Activated CD4-positive, CD25-positive, alpha-beta regulatory T cell treated with anti-CD3 and anti-CD28 coated beads, Interleukin-2, amount 50 U/mL, for 72 hours (primary cell): Measurements from ENCODE around the gene DOHH.
A peak's percentile ranks its signal among the peaks of the same experiment; 100 is the strongest.
"Not testable (repeated sequence)": the region's sequence is repeated elsewhere in the genome, so short reads cannot be mapped to it uniquely, and the experiment has no call there.

Experiments used
- DNase-seq: peaks from one replicate; pipeline ENCODE4 v3.0.0; 2021

Gene DOHH

GRCh38 chr19:3518659-3519058 is 18.2 kb upstream of the DOHH start:
- DNase-seq: no peak

GRCh38 chr19:3518255-3518654 is 17.8 kb upstream of the DOHH start:
- DNase-seq: no peak

GRCh38 chr19:3517638-3518037 is 17.2 kb upstream of the DOHH start:
- DNase-seq: no peak

GRCh38 chr19:3516675-3517207 is 16.3 kb upstream of the DOHH start:
- no peak for DNase-seq

- DNase-seq: no peak
These were observed 15.5 kb upstream of the DOHH start for GRCh38 chr19:3515891-3516422.

GRCh38 chr19:3514930-3515329 is 14.5 kb upstream of the DOHH start:
- DNase-seq: no peak

- DNase-seq: no peak
These were observed 13.0 kb upstream of the DOHH start for GRCh38 chr19:3513229-3514140.

GRCh38 chr19:3512562-3513228 is 12.2 kb upstream of the DOHH start:
- DNase-seq: no peak

- DNase-seq: no peak
These were observed 11.2 kb upstream of the DOHH start for GRCh38 chr19:3511506-3512251.

GRCh38 chr19:3510727-3511126 is 10.3 kb upstream of the DOHH start:
- DNase-seq: no peak

GRCh38 chr19:3509566-3509989 is 9.1 kb upstream of the DOHH start:
- DNase-seq: no peak

GRCh38 chr19:3508771-3509535 is 8.5 kb upstream of the DOHH start:
- no peak for DNase-seq

GRCh38 chr19:3508121-3508661 is 7.7 kb upstream of the DOHH start:
- not testable (repeated sequence) for DNase-seq

- DNase-seq: no peak
These were observed 7.1 kb upstream of the DOHH start for GRCh38 chr19:3507371-3508120.

- DNase-seq: no peak
These were observed 6.2 kb upstream of the DOHH start for GRCh38 chr19:3506384-3507340.

- peak; percentile 99 for DNase-seq
These were observed 5.3 kb upstream of the DOHH start, which contains the start of gene FZR1 for GRCh38 chr19:3505598-3506383. Gene FZR1, plus strand, starts transcription at chr19:3506311. Its CDS starts 16,679 bp downstream, at chr19:3522990.

- DNase-seq: no peak
These were observed 4.3 kb upstream of the DOHH start for GRCh38 chr19:3504735-3505134.

GRCh38 chr19:3503036-3503572 is 2.6 kb upstream of the DOHH start:
- no peak for DNase-seq

- DNase-seq: no peak
These were observed 1.3 kb upstream of the DOHH start for GRCh38 chr19:3501780-3502179.
